ENCODE measurements around the gene HES3.
"Not testable (repeated sequence)": the region's sequence is repeated elsewhere in the genome, so short reads cannot be mapped to it uniquely, and the experiment has no call there.

The HES3 gene

GRCh38 chr1:6219641-6220040, 24.3 kb upstream of the HES3 start:
- DNase-seq (ENCODE audit: low read depth in 2 of 2): not testable (repeated sequence)

GRCh38 chr1:6220236-6220635, 23.7 kb upstream of the HES3 start:
- DNase-seq (ENCODE audit: low read depth in 2 of 2): no peak

- DNase-seq (ENCODE audit: low read depth in 2 of 2): no peak
Observed at GRCh38 chr1:6221210-6221784, 22.7 kb upstream of the HES3 start.

GRCh38 chr1:6222636-6223035, 21.3 kb upstream of the HES3 start:
- DNase-seq (ENCODE audit: low read depth in 2 of 2): no peak

GRCh38 chr1:6223617-6224016, 20.4 kb upstream of the HES3 start:
- DNase-seq (ENCODE audit: low read depth in 2 of 2): no peak

- DNase-seq (ENCODE audit: low read depth in 2 of 2): no peak
Observed at GRCh38 chr1:6224718-6225117, 19.3 kb upstream of the HES3 start.

- DNase-seq (ENCODE audit: low read depth in 2 of 2): no peak
Observed at GRCh38 chr1:6225651-6226050, 18.3 kb upstream of the HES3 start.

GRCh38 chr1:6233376-6233775, 10.6 kb upstream of the HES3 start:
- no peak for DNase-seq (ENCODE audit: low read depth in 2 of 2)

- no peak for DNase-seq (ENCODE audit: low read depth in 2 of 2)
Observed at GRCh38 chr1:6234502-6235295, 9.3 kb upstream of the HES3 start.

- no peak for DNase-seq (ENCODE audit: low read depth in 2 of 2)
Observed at GRCh38 chr1:6235296-6235677, 8.7 kb upstream of the HES3 start.

GRCh38 chr1:6237093-6237492, 6.9 kb upstream of the HES3 start:
- no peak for DNase-seq (ENCODE audit: low read depth in 2 of 2)

GRCh38 chr1:6239213-6239752, 4.7 kb upstream of the HES3 start:
- no peak for DNase-seq (ENCODE audit: low read depth in 2 of 2)

GRCh38 chr1:6239950-6240768, 3.8 kb upstream of the HES3 start:
- no peak for DNase-seq (ENCODE audit: low read depth in 2 of 2)

- DNase-seq (ENCODE audit: low read depth in 2 of 2): no peak
Observed at GRCh38 chr1:6241107-6241886, 2.7 kb upstream of the HES3 start.

- DNase-seq (ENCODE audit: low read depth in 2 of 2): no peak
Observed at GRCh38 chr1:6241887-6242740, 1.9 kb upstream of the HES3 start.

GRCh38 chr1:6243053-6243834, 735 bp upstream of the HES3 start:
- no peak for DNase-seq (ENCODE audit: low read depth in 2 of 2)

- no peak for DNase-seq (ENCODE audit: low read depth in 2 of 2)
Observed at GRCh38 chr1:6244401-6245049, 546 bp downstream of the HES3 start.

- peak; percentile 56 to 72 for DNase-seq (ENCODE audit: low read depth in 2 of 2)
Observed at GRCh38 chr1:6245086-6245868, 1.3 kb downstream of the HES3 start.
